HepG2 (cell line): ENCODE data around the gene AGT. TPM values are rescaled to one million over a fixed set of nuclear protein-coding genes. Genes with fewer than 3 reads are reported as not detected.

Source experiments
- ATM ChIP-seq: fragments of 450-650 bp; IDR thresholded peaks from 2 replicates; pipeline ENCODE4 v1.7.1; 2017; ENCODE audit warnings: mild to moderate bottlenecking, borderline replicate concordance
- BHLHE40 ChIP-seq: IDR thresholded peaks from 2 replicates; pipeline ENCODE4 v1.6.1; 2011; ENCODE audit warnings: low read length, improper control_type of control experiment
- ELF3 ChIP-seq: IDR thresholded peaks from 2 replicates; pipeline ENCODE4 v1.6.1; 2016; ENCODE audit warnings: missing genetic modification reagents, missing compliant biosample characterization
- GTF3A ChIP-seq: sonication (generic); formaldehyde crosslinking; conservative IDR thresholded peaks from 2 replicates; pipeline ENCODE4 v1.4.0; 2020; ENCODE audit warnings: mild to moderate bottlenecking, missing genetic modification reagents
- HMGXB4 ChIP-seq, 2 experiments: sonication (generic) in 1 of 2; formaldehyde crosslinking in 1 of 2; IDR thresholded peaks; 2 replicates each; pipeline versions ENCODE4 v1.4.0 to v1.6.1; 2018 to 2020; ENCODE audit warnings: missing genetic modification reagents in 2 of 2, borderline replicate concordance in 1 of 2, low read depth in 1 of 2, mild to moderate bottlenecking in 1 of 2, missing biosample characterization in 1 of 2
- HOXD1 ChIP-seq: sonication (generic); formaldehyde crosslinking; IDR thresholded peaks from 2 replicates; pipeline ENCODE4 v1.5.0; 2020; ENCODE audit warnings: missing genetic modification reagents
- MLLT10 ChIP-seq: sonication (generic); formaldehyde crosslinking; IDR thresholded peaks from 2 replicates; pipeline ENCODE4 v1.4.0; 2020; ENCODE audit warnings: missing genetic modification reagents
- MXD4 ChIP-seq: IDR thresholded peaks from 2 replicates; pipeline ENCODE4 v1.6.1; 2016; ENCODE audit warnings: mild to moderate bottlenecking, missing biosample characterization, missing genetic modification reagents
- PREB ChIP-seq: sonication (generic); formaldehyde crosslinking; IDR thresholded peaks from 2 replicates; pipeline ENCODE4 v1.4.0; 2020; ENCODE audit warnings: missing genetic modification reagents
- RFX3 ChIP-seq: IDR thresholded peaks from 2 replicates; pipeline ENCODE4 v1.6.1; 2016; ENCODE audit warnings: missing biosample characterization, missing genetic modification reagents
- SNAPC2 ChIP-seq: sonication (generic); formaldehyde crosslinking; IDR thresholded peaks from 2 replicates; pipeline ENCODE4 v1.8.1; 2022; ENCODE audit warnings: mild to moderate bottlenecking, missing genetic modification reagents
- SOX13 ChIP-seq, 3 experiments: fragments of 450-650 bp in 1 of 3; sonication (generic) in 1 of 3; formaldehyde crosslinking in 1 of 3; IDR thresholded peaks in 2 of 3; conservative IDR thresholded peaks in 1 of 3; 2 replicates each; pipeline versions ENCODE4 v1.5.0 to v1.6.1; 2016 to 2020; ENCODE audit warnings: antibody characterized with exemption in 1 of 3, mild to moderate bottlenecking in 1 of 3, missing compliant biosample characterization in 1 of 3, missing genetic modification reagents in 1 of 3, moderate library complexity in 1 of 3
- ZFP62 ChIP-seq: sonication (generic); formaldehyde crosslinking; IDR thresholded peaks from 2 replicates; pipeline ENCODE4 v1.4.0; 2020; ENCODE audit warnings: missing genetic modification reagents
- ZKSCAN8 ChIP-seq: IDR thresholded peaks from 2 replicates; pipeline ENCODE4 v1.6.1; 2016; ENCODE audit warnings: borderline replicate concordance, missing genetic modification reagents, missing compliant biosample characterization
- ZNF235 ChIP-seq: sonication (generic); formaldehyde crosslinking; IDR thresholded peaks from 2 replicates; pipeline ENCODE4 v1.8.1; 2023; ENCODE audit warnings: mild to moderate bottlenecking, missing genetic modification reagents, borderline replicate concordance
- ZNF577 ChIP-seq: sonication (generic); formaldehyde crosslinking; IDR thresholded peaks from 2 replicates; pipeline ENCODE4 v1.4.0; 2020; ENCODE audit warnings: mild to moderate bottlenecking, low read depth, missing genetic modification reagents, borderline replicate concordance
- ZNF713 ChIP-seq: sonication (generic); formaldehyde crosslinking; IDR thresholded peaks from 2 replicates; pipeline ENCODE4 v1.4.0; 2020; ENCODE audit warnings: mild to moderate bottlenecking, missing genetic modification reagents
- polyA plus RNA-seq, 8 experiments: library from polyadenylated mRNA; depleted of rRNA in 3 of 8; stranded (reverse) in 7 of 8; unstranded in 1 of 8; fragments of >200 nt; fragmentation: Illumina TruSeq in 4 of 8; extraction: Trizol in 4 of 8; gene quantifications; 2 replicates each; pipeline versions ENCODE4 v1.2.1 to v1.2.3, GENCODE V29; 2011 to 2016; ENCODE audit warnings: low read depth in 4 of 8, missing spikeins in 1 of 8, mixed read lengths in 1 of 8; ENCODE audit not compliant: insufficient read depth in 1 of 8
- total RNA-seq, 5 experiments: library from RNA; depleted of rRNA; stranded (reverse); fragments of >200 nt; fragmentation: Illumina TruSeq; extraction: Trizol; gene quantifications; 2 replicates each; pipeline ENCODE4 v1.2.3, GENCODE V29; 2016; ENCODE audit warnings: low read depth in 1 of 5
- TF ChIP-seq, protein P1 (sequence below): sonication (generic); formaldehyde crosslinking; IDR thresholded peaks from 2 replicates; pipeline ENCODE4 v1.4.0; 2020; ENCODE audit warnings: mild to moderate bottlenecking, missing genetic modification reagents
- TF ChIP-seq, protein P2 (sequence below): sonication (generic); formaldehyde crosslinking; IDR thresholded peaks from 2 replicates; pipeline ENCODE4 v1.4.0; 2020; ENCODE audit warnings: missing genetic modification reagents

The AGT gene
- total and polyA plus RNA-seq, 2 of the 13 experiments (the other 11 are each of a cell fraction or from before 2014, with no cell fraction given), result 892 to 2,071 TPM

GRCh38 chr1:230713915-230714764 is at the start of gene AGT (continued):
- peak; percentile 41; the same call in 1 of the 2 replicates for TF ChIP-seq SNAPC2 (CRISPR knock-in tag)
- peak; percentile 94; the same call in 1 of the 2 replicates for TF ChIP-seq ZKSCAN8
- TF ChIP-seq, protein P1, sequence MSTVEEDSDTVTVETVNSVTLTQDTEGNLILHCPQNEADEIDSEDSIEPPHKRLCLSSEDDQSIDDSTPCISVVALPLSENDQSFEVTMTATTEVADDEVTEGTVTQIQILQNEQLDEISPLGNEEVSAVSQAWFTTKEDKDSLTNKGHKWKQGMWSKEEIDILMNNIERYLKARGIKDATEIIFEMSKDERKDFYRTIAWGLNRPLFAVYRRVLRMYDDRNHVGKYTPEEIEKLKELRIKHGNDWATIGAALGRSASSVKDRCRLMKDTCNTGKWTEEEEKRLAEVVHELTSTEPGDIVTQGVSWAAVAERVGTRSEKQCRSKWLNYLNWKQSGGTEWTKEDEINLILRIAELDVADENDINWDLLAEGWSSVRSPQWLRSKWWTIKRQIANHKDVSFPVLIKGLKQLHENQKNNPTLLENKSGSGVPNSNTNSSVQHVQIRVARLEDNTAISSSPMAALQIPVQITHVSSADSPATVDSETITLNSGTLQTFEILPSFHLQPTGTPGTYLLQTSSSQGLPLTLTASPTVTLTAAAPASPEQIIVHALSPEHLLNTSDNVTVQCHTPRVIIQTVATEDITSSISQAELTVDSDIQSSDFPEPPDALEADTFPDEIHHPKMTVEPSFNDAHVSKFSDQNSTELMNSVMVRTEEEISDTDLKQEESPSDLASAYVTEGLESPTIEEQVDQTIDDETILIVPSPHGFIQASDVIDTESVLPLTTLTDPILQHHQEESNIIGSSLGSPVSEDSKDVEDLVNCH, result no peak
- TF ChIP-seq PREB, result no peak
- 0 out of 2 replicates have a peak, but pooled peaks have one; percentile 31 for TF ChIP-seq RFX3 (CRISPR knock-in tag)
- TF ChIP-seq ZNF577 (CRISPR knock-in tag), result 0 out of 2 replicates have a peak, but pooled peaks have one; percentile 60
- TF ChIP-seq ZNF713, result no peak
- peak; percentile 80 for TF ChIP-seq MXD4 (CRISPR knock-in tag)
- no peak for TF ChIP-seq ZFP62
- TF ChIP-seq, protein P2, sequence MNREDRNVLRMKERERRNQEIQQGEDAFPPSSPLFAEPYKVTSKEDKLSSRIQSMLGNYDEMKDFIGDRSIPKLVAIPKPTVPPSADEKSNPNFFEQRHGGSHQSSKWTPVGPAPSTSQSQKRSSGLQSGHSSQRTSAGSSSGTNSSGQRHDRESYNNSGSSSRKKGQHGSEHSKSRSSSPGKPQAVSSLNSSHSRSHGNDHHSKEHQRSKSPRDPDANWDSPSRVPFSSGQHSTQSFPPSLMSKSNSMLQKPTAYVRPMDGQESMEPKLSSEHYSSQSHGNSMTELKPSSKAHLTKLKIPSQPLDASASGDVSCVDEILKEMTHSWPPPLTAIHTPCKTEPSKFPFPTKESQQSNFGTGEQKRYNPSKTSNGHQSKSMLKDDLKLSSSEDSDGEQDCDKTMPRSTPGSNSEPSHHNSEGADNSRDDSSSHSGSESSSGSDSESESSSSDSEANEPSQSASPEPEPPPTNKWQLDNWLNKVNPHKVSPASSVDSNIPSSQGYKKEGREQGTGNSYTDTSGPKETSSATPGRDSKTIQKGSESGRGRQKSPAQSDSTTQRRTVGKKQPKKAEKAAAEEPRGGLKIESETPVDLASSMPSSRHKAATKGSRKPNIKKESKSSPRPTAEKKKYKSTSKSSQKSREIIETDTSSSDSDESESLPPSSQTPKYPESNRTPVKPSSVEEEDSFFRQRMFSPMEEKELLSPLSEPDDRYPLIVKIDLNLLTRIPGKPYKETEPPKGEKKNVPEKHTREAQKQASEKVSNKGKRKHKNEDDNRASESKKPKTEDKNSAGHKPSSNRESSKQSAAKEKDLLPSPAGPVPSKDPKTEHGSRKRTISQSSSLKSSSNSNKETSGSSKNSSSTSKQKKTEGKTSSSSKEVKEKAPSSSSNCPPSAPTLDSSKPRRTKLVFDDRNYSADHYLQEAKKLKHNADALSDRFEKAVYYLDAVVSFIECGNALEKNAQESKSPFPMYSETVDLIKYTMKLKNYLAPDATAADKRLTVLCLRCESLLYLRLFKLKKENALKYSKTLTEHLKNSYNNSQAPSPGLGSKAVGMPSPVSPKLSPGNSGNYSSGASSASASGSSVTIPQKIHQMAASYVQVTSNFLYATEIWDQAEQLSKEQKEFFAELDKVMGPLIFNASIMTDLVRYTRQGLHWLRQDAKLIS (CRISPR knock-in tag), result 0 out of 2 replicates have a peak, but pooled peaks have one; percentile 44
- no peak for TF ChIP-seq ATM
- TF ChIP-seq BHLHE40, result no peak; the same call in 1 of the 2 replicates
- TF ChIP-seq HOXD1 (CRISPR knock-in tag), result peak; percentile 91
- TF ChIP-seq ELF3 (CRISPR knock-in tag), result peak; percentile 96
- peak; percentile 54; the same call in 1 of the 2 replicates for TF ChIP-seq SOX13 (IDR thresholded peaks at IDR 0.05)
- TF ChIP-seq SOX13 (CRISPR knock-in tag; conservative IDR thresholded peaks at IDR 0.05 in 1 of 2, IDR thresholded peaks at IDR 0.05 in 1 of 2), result peak in 1 of 2 experiments; percentile 89; a peak in 2 of 4 replicates
- peak; percentile 89 for TF ChIP-seq ZNF235 (CRISPR knock-in tag)
- TF ChIP-seq GTF3A, result 0 out of 2 replicates have a peak, but pooled peaks have one; percentile 81
- TF ChIP-seq MLLT10 (CRISPR knock-in tag), result no peak; the same call in 1 of the 2 replicates
- peak; percentile 46 to 58; a peak in 2 of 4 replicates for TF ChIP-seq HMGXB4 (CRISPR knock-in tag; IDR thresholded peaks at IDR 0.05; ENCODE audit: borderline replicate concordance in 1 of 2, low read depth in 1 of 2)
